ENCODE results near the gene PGBD2. TPM values are rescaled to one million over a fixed set of nuclear protein-coding genes. Genes with fewer than 3 reads are reported as not detected.
A peak's percentile ranks its signal among the peaks of the same experiment; 100 is the strongest.

PGBD2 gene
- total and polyA plus RNA-seq, 2 of the 13 experiments (the other 11 are each of a cell fraction or from before 2014, with no cell fraction given), result 6.0 to 7.4 TPM

GRCh38 chr1:248858891-248859889 is 46.8 kb upstream of the PGBD2 start, which contains the start of gene ZNF692 (continued):
- TF ChIP-seq ZUFSP (CRISPR knock-in tag; IDR thresholded peaks at IDR 0.05; ENCODE audit: borderline replicate concordance), result no peak
- TF ChIP-seq ZMYM3 (CRISPR knock-in tag; IDR thresholded peaks at IDR 0.05), result no peak; the same call in 1 of the 2 replicates
- no peak for TF ChIP-seq IRF2 (CRISPR knock-in tag; IDR thresholded peaks at IDR 0.05)
- TF ChIP-seq ARID2 (CRISPR knock-in tag; IDR thresholded peaks at IDR 0.05; ENCODE audit: borderline replicate concordance), result peak; percentile 79; the same call in 1 of the 2 replicates
- no peak for TF ChIP-seq ZFAT (CRISPR knock-in tag; conservative IDR thresholded peaks at IDR 0.05)
- TF ChIP-seq RXRA (CRISPR knock-in tag; IDR thresholded peaks at IDR 0.05), result peak; percentile 52; the same call in 1 of the 2 replicates
- TF ChIP-seq, protein P1, sequence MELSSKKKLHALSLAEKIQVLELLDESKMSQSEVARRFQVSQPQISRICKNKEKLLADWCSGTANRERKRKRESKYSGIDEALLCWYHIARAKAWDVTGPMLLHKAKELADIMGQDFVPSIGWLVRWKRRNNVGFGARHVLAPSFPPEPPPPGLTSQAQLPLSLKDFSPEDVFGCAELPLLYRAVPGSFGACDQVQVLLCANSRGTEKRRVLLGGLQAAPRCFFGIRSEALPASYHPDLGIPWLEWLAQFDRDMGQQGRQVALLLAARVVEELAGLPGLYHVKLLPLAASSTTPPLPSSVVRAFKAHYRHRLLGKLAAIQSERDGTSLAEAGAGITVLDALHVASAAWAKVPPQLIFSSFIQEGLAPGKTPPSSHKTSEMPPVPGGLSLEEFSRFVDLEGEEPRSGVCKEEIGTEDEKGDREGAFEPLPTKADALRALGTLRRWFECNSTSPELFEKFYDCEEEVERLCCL (CRISPR knock-in tag; IDR thresholded peaks at IDR 0.05; ENCODE audit: borderline replicate concordance), result no peak
- no peak for TF ChIP-seq HIC2 (CRISPR knock-in tag; IDR thresholded peaks at IDR 0.05; ENCODE audit: low read depth)
- peak; percentile 80; the same call in 1 of the 2 replicates for TF ChIP-seq TOPORS (CRISPR knock-in tag; IDR thresholded peaks at IDR 0.05)
- no peak for TF ChIP-seq ZNF773 (CRISPR knock-in tag; IDR thresholded peaks at IDR 0.05; ENCODE audit: borderline replicate concordance)
- no peak for TF ChIP-seq TBX2 (CRISPR knock-in tag; IDR thresholded peaks at IDR 0.05; ENCODE audit: borderline replicate concordance)
- no peak for TF ChIP-seq MZF1 (CRISPR knock-in tag; IDR thresholded peaks at IDR 0.05; ENCODE audit: borderline replicate concordance)
- no peak for TF ChIP-seq TEF (CRISPR knock-in tag; IDR thresholded peaks at IDR 0.05)
- TF ChIP-seq ZNF672 (CRISPR knock-in tag; IDR thresholded peaks at IDR 0.05), result no peak
- TF ChIP-seq IRF1 (CRISPR knock-in tag; IDR thresholded peaks at IDR 0.05; ENCODE audit: low read depth), result no peak
- TF ChIP-seq BRF2 (CRISPR knock-in tag; IDR thresholded peaks at IDR 0.05), result no peak
- TF ChIP-seq KLF16 (CRISPR knock-in tag; IDR thresholded peaks at IDR 0.05), result peak in 1 of 2 experiments; percentile 64; a peak in 1 of 4 replicates

Measured in HepG2 (cell line).